SK-N-SH (cell line): ENCODE measurements around the gene PCDHGA1. TPM values are rescaled to one million over a fixed set of nuclear protein-coding genes. Genes with fewer than 3 reads are reported as not detected.
A peak's percentile ranks its signal among the peaks of the same experiment; 100 is the strongest.

ENCODE experiments used
- CTCF ChIA-PET: fragments of 300-600, 350-600 bp; formaldehyde crosslinking; extraction: SDS; loops from one replicate; lab custom pipeline; 2021; lab: Yijun Ruan, JAX
- POLR2A ChIA-PET: fragments of 350-600 bp; sonication (Branson Sonifier 250); formaldehyde crosslinking; extraction: SDS; loops from one replicate; lab custom pipeline; 2020; ENCODE audit warnings: antibody characterized with exemption, inconsistent platforms; lab: Yijun Ruan, JAX
- DNase-seq: peaks from one replicate; pipeline ENCODE4 v3.0.0; 2012
- H2AFZ ChIP-seq: fragments of 200-600 bp; sonication (generic); 2 replicates; pipeline ENCODE4 v1.8.1; 2016; ENCODE audit warnings: antibody characterized with exemption, mild to moderate bottlenecking, low read depth
- H3F3A ChIP-seq: fragments of 200-600 bp; sonication (generic); replicated peaks from 2 replicates; pipeline ENCODE3; 2016; ENCODE audit warnings: antibody characterized with exemption, mild to moderate bottlenecking; ENCODE audit not compliant: insufficient read depth
- H3K27ac ChIP-seq, 2 experiments: fragments of 200-500 bp in 1 of 2; fragments of 200-600 bp in 1 of 2; sonication (Bioruptor generic) in 1 of 2; sonication (generic), shearing (Covaris generic) in 1 of 2; 2 replicates each; pipeline versions ENCODE4 v1.5.1 to v1.6.1; 2014 to 2016; ENCODE audit warnings: low read depth in 2 of 2, inconsistent platforms in 1 of 2, low read length in 1 of 2, mild to moderate bottlenecking in 1 of 2, mixed read lengths in 1 of 2
- H3K27me3 ChIP-seq: fragments of 200-600 bp; sonication (generic), shearing (Covaris generic); 2 replicates; pipeline ENCODE4 v1.6.1; 2016; ENCODE audit warnings: mixed run types; ENCODE audit not compliant: insufficient read depth
- H3K36me3 ChIP-seq, 2 experiments: fragments of 200-500 bp in 1 of 2; fragments of 200-600 bp in 1 of 2; sonication (Bioruptor generic) in 1 of 2; sonication (generic) in 1 of 2; replicated peaks in 1 of 2; 2 replicates each; pipeline versions ENCODE3 to v1.5.1; 2014 to 2016; ENCODE audit warnings: low read length in 1 of 2, mild to moderate bottlenecking in 1 of 2; ENCODE audit not compliant: insufficient read depth in 2 of 2, control insufficient read depth in 1 of 2
- H3K4me1 ChIP-seq, 2 experiments: fragments of 200-500 bp in 1 of 2; fragments of 200-600 bp in 1 of 2; sonication (Bioruptor generic) in 1 of 2; sonication (generic), shearing (Covaris generic) in 1 of 2; 2 replicates each; pipeline versions ENCODE4 v1.5.1 to v1.6.1; 2014 to 2016; ENCODE audit warnings: low read depth in 1 of 2, low read length in 1 of 2, mixed run types in 1 of 2; ENCODE audit not compliant: insufficient read depth in 2 of 2, control insufficient read depth in 1 of 2
- H3K4me2 ChIP-seq: fragments of 200-600 bp; sonication (generic), shearing (Covaris generic); 2 replicates; pipeline ENCODE4 v1.6.1; 2017; ENCODE audit warnings: mixed run types
- H3K4me3 ChIP-seq, 2 experiments: fragments of 200-500 bp in 1 of 2; fragments of 200-600 bp in 1 of 2; sonication (Bioruptor generic) in 1 of 2; sonication (generic), shearing (Covaris generic) in 1 of 2; 2 replicates each; pipeline versions ENCODE4 v1.5.1 to v1.8.1; 2014 to 2016; ENCODE audit warnings: low read depth in 2 of 2, inconsistent platforms in 1 of 2, low read length in 1 of 2, mild to moderate bottlenecking in 1 of 2, mixed read lengths in 1 of 2, moderate library complexity in 1 of 2
- H3K79me2 ChIP-seq: fragments of 200-600 bp; sonication (generic); 2 replicates; pipeline ENCODE4 v1.8.1; 2017; ENCODE audit warnings: mild to moderate bottlenecking; ENCODE audit not compliant: insufficient read depth
- H3K9ac ChIP-seq: fragments of 200-600 bp; sonication (generic); 2 replicates; pipeline ENCODE4 v1.6.1; 2017; ENCODE audit warnings: mixed run types
- H3K9me2 ChIP-seq: fragments of 200-600 bp; sonication (generic); 2 replicates; pipeline ENCODE4 v1.6.1; 2017; ENCODE audit warnings: mixed run types
- H3K9me3 ChIP-seq: fragments of 200-600 bp; sonication (generic); 2 replicates; pipeline ENCODE4 v1.6.1; 2017; ENCODE audit warnings: mixed run types, mild to moderate bottlenecking, moderate library complexity
- H4K20me1 ChIP-seq: fragments of 200-600 bp; sonication (generic); 2 replicates; pipeline ENCODE4 v1.6.1; 2017; ENCODE audit warnings: mild to moderate bottlenecking, mixed run types; ENCODE audit not compliant: insufficient read depth
- EZH2phosphoT487 ChIP-seq: fragments of 200-600 bp; sonication (generic); IDR thresholded peaks from 2 replicates; pipeline ENCODE4 v1.6.1; 2017; ENCODE audit warnings: low read depth, mixed run types, mild to moderate bottlenecking, antibody characterized with exemption, moderate library complexity, borderline replicate concordance
- GABPA ChIP-seq: IDR thresholded peaks from 2 replicates; pipeline ENCODE4 v1.4.0; 2012; ENCODE audit warnings: low read depth, mild to moderate bottlenecking
- MXI1 ChIP-seq: IDR thresholded peaks from 2 replicates; pipeline ENCODE4 v1.6.1; 2012; ENCODE audit warnings: mild to moderate bottlenecking, low read depth, low read length, improper control_type of control experiment
- NRF1 ChIP-seq: IDR thresholded peaks from 2 replicates; pipeline ENCODE4 v1.6.1; 2012; ENCODE audit warnings: low read depth, mild to moderate bottlenecking, low read length
- RXRA ChIP-seq: IDR thresholded peaks from 2 replicates; pipeline ENCODE4 v1.4.0; 2012; ENCODE audit warnings: low read depth, mild to moderate bottlenecking, borderline replicate concordance
- SIN3A ChIP-seq: IDR thresholded peaks from 2 replicates; pipeline ENCODE4 v1.6.1; 2012; ENCODE audit warnings: low read depth, mild to moderate bottlenecking, low read length, moderate library complexity, borderline replicate concordance
- TAF1 ChIP-seq: IDR thresholded peaks from 2 replicates; pipeline ENCODE4 v1.6.1; 2012; ENCODE audit warnings: low read depth, mild to moderate bottlenecking, low read length, moderate library complexity, borderline replicate concordance
- WGBS: methylation state at CpG from one replicate; pipeline ENCODE4 v1.1.6; 2017; ENCODE audit warnings: low lambda C conversion rate; 5-methylcytosine and 5-hydroxymethylcytosine counted together
- polyA plus RNA-seq, 3 experiments: library from polyadenylated mRNA; depleted of rRNA; stranded (reverse); fragments of >200 nt; gene quantifications; 2 replicates each; pipeline ENCODE4 v1.2.3, GENCODE V29; 2012
- TF ChIP-seq, protein P1 (sequence below): IDR thresholded peaks from 2 replicates; pipeline ENCODE4; 2012
- TF ChIP-seq, protein P2 (sequence below): IDR thresholded peaks from 2 replicates; pipeline ENCODE4 v1.4.0; 2012; ENCODE audit warnings: low read depth, borderline replicate concordance
- TF ChIP-seq, protein P3 (sequence below): fragments of 200-600 bp; sonication (generic); IDR thresholded peaks from 2 replicates; pipeline ENCODE4 v1.6.1; 2017; ENCODE audit warnings: antibody characterized with exemption, mild to moderate bottlenecking, moderate library complexity

Gene PCDHGA1
- polyA plus RNA-seq, 1 of the 3 experiments (the other 2 are of a cell fraction): 1.2 TPM

DNA sequence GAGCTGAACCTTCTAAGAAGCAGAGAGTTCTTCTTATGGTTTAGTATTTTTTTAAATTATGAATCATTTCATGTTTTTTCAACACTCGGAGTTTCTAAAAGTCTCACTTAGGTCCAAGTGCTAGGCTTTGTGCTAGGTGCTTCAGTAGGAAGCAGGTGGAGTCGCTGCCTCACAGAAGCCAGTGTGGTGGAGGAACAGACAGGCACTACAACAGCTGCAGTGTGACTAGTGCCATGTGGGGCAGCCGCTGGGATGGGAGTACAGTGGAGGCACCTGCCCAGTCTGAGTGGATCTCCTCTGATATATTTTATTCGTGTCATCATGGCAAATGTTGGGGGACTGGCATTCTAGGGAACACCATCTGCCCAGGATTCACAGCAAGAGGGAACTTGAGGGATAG, 173.9 kb downstream of the PCDHGA1 start (continued):
- TF ChIP-seq RXRA (no peak), TAF1 (no peak), GABPA (no peak)

DNA sequence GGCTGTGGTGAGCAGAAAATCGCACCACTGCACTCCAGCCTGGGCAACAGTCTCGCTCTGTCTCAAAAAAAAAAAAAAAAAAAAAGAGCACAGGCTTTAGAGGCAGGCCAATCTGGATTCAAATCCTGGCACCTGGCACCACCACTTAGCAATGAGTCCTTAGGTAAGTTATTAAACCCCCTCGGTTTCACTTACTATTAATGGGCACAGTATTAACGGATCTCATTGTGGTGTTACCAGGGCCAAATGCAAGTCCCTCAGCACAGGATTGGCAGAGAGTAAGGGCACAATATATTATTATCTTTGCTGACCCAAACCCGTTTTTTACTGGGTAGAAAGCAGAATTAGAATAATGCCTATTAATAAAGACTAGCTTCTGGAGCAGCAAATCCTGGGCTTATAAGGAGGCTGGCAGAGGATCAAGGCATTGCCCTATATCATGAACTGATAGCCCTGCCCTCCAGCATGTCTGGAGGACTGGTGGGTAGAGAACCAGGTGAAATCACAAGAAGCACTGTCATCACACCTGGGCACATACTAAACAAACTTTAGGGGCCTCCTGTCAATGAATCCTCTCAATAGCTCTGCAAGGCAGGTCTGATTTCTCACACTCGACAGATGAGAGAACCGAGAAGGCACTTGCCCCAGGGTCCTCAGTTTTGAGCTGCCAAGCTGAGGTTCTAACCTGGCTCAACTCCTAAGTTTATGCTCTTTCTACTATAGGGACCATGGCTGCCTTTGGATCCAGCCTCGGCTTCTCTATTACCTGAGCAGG, 176.3 kb downstream of the PCDHGA1 start:
- POLR2A ChIA-PET: interaction anchor here (1.3 to 2.5 kb wide), 3 partner anchors 12 to 31 kb away, joined by 4 to 13 read pairs (median 7); partner anchors contain the start of gene PCDHGC3
- 95% methylated on average over 6 of the region's 8 CpGs for WGBS

More for the DNA sequence above, 176.3 kb downstream of the PCDHGA1 start:
- Histone ChIP-seq H3K36me3 (peaks cover 22 to 54% of the 10 kb centered on the region in 2 experiments), H3K27me3 (no peaks in the 10 kb centered on the region), H4K20me1 (no peaks in the 10 kb centered on the region), H3K9me3 (no peaks in the 10 kb centered on the region), H3F3A (peaks cover 43% of the 10 kb centered on the region), H3K4me2 (peak overlapping the region; percentile 82; the same call in 1 of the 2 replicates), H3K79me2 (peaks cover 33% of the 10 kb centered on the region), H3K4me3 (no peak overlapping the region), H3K9me2 (no peaks in the 10 kb centered on the region), H3K4me1 (peaks cover 32 to 36% of the 10 kb centered on the region in 2 experiments), H3K9ac (no peak overlapping the region), H3K27ac (peak overlapping the region; percentile 98 to 99), H2AFZ (no peak overlapping the region)
- TF ChIP-seq, protein P1, sequence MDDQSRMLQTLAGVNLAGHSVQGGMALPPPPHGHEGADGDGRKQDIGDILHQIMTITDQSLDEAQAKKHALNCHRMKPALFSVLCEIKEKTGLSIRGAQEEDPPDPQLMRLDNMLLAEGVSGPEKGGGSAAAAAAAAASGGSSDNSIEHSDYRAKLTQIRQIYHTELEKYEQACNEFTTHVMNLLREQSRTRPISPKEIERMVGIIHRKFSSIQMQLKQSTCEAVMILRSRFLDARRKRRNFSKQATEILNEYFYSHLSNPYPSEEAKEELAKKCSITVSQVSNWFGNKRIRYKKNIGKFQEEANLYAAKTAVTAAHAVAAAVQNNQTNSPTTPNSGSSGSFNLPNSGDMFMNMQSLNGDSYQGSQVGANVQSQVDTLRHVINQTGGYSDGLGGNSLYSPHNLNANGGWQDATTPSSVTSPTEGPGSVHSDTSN: no peak
- TF ChIP-seq NRF1 (no peak), SIN3A (no peak), EZH2phosphoT487 (no peak), MXI1 (no peak)
- TF ChIP-seq, protein P2, sequence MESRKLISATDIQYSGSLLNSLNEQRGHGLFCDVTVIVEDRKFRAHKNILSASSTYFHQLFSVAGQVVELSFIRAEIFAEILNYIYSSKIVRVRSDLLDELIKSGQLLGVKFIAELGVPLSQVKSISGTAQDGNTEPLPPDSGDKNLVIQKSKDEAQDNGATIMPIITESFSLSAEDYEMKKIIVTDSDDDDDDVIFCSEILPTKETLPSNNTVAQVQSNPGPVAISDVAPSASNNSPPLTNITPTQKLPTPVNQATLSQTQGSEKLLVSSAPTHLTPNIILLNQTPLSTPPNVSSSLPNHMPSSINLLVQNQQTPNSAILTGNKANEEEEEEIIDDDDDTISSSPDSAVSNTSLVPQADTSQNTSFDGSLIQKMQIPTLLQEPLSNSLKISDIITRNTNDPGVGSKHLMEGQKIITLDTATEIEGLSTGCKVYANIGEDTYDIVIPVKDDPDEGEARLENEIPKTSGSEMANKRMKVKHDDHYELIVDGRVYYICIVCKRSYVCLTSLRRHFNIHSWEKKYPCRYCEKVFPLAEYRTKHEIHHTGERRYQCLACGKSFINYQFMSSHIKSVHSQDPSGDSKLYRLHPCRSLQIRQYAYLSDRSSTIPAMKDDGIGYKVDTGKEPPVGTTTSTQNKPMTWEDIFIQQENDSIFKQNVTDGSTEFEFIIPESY: no peak
- TF ChIP-seq, protein P3, sequence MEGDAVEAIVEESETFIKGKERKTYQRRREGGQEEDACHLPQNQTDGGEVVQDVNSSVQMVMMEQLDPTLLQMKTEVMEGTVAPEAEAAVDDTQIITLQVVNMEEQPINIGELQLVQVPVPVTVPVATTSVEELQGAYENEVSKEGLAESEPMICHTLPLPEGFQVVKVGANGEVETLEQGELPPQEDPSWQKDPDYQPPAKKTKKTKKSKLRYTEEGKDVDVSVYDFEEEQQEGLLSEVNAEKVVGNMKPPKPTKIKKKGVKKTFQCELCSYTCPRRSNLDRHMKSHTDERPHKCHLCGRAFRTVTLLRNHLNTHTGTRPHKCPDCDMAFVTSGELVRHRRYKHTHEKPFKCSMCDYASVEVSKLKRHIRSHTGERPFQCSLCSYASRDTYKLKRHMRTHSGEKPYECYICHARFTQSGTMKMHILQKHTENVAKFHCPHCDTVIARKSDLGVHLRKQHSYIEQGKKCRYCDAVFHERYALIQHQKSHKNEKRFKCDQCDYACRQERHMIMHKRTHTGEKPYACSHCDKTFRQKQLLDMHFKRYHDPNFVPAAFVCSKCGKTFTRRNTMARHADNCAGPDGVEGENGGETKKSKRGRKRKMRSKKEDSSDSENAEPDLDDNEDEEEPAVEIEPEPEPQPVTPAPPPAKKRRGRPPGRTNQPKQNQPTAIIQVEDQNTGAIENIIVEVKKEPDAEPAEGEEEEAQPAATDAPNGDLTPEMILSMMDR: no peak
- no peak for DNase-seq
- CTCF ChIA-PET: interaction anchor here (0.6 to 8.5 kb wide), 9 partner anchors 12 to 89 kb away, joined by 3 to 75 read pairs (median 6); partner anchors contain the start of genes PCDHGB7, PCDHGC3 and PCDHGC4
